Karpas-422 (cell line): ENCODE results near the gene ARHGEF4. TPM values are rescaled to one million over a fixed set of nuclear protein-coding genes. Genes with fewer than 3 reads are reported as not detected.

Experiments used
- DNase-seq: peaks from one replicate; pipeline ENCODE4 v3.0.0-alpha.2; 2015
- H2AFZ ChIP-seq: fragments of 200-600 bp; sonication (generic); 2 replicates; pipeline ENCODE4 v1.6.1; 2014; ENCODE audit warnings: antibody characterized with exemption, low read length, mixed read lengths
- H3K27ac ChIP-seq: fragments of 200-600 bp; sonication (generic); 2 replicates; pipeline ENCODE4 v1.5.1; 2014; ENCODE audit warnings: mild to moderate bottlenecking, low read length, moderate library complexity
- H3K27me3 ChIP-seq: fragments of 200-600 bp; sonication (generic); 2 replicates; pipeline ENCODE4 v1.6.1; 2014; ENCODE audit warnings: low read length, mixed read lengths
- H3K36me3 ChIP-seq: fragments of 200-600 bp; sonication (generic); 2 replicates; pipeline ENCODE4 v1.6.1; 2014; ENCODE audit warnings: low read length, mixed read lengths; ENCODE audit not compliant: insufficient read depth
- H3K4me1 ChIP-seq: fragments of 200-600 bp; sonication (generic); 2 replicates; pipeline ENCODE4 v1.6.1; 2014; ENCODE audit warnings: mild to moderate bottlenecking, low read length, mixed read lengths
- H3K4me2 ChIP-seq: fragments of 200-600 bp; sonication (generic); 2 replicates; pipeline ENCODE4 v1.6.1; 2014; ENCODE audit warnings: low read length, low read depth, mild to moderate bottlenecking; ENCODE audit not compliant: poor library complexity, severe bottlenecking
- H3K4me3 ChIP-seq: fragments of 200-600 bp; sonication (generic); 2 replicates; pipeline ENCODE4 v1.5.1; 2014; ENCODE audit warnings: mild to moderate bottlenecking, antibody characterized with exemption, low read length, mixed read lengths
- H3K79me2 ChIP-seq: fragments of 200-600 bp; sonication (generic); 2 replicates; pipeline ENCODE4 v1.6.1; 2014; ENCODE audit warnings: mild to moderate bottlenecking, low read length, mixed read lengths
- H3K9ac ChIP-seq: fragments of 200-600 bp; sonication (generic); 2 replicates; pipeline ENCODE4 v1.6.0; 2014; ENCODE audit warnings: low read length
- H3K9me2 ChIP-seq: fragments of 200-600 bp; sonication (generic), shearing (Covaris generic); replicated peaks from 2 replicates; pipeline ENCODE4 v1.6.0; 2014; ENCODE audit warnings: mild to moderate bottlenecking, low read length, moderate library complexity; ENCODE audit not compliant: insufficient read depth
- H3K9me3 ChIP-seq: fragments of 300-700, 200-600 bp; sonication (generic); 2 replicates; pipeline ENCODE4 v1.6.1; 2014; ENCODE audit warnings: low read length, mixed read lengths
- H4K20me1 ChIP-seq: fragments of 200-600 bp; sonication (generic); 2 replicates; pipeline ENCODE4 v1.6.1; 2014; ENCODE audit warnings: mild to moderate bottlenecking, antibody characterized with exemption, low read length, low read depth; ENCODE audit not compliant: insufficient read depth
- total RNA-seq: library from RNA; depleted of rRNA; stranded (reverse); fragments of >200 nt; shearing (Covaris generic); gene quantifications from 2 replicates; pipeline ENCODE4 v1.2.3, GENCODE V29; 2014; ENCODE audit warnings: low replicate concordance

Gene ARHGEF4
- total RNA-seq, 1 experiment from 2014 or later, result not detected

DNA sequence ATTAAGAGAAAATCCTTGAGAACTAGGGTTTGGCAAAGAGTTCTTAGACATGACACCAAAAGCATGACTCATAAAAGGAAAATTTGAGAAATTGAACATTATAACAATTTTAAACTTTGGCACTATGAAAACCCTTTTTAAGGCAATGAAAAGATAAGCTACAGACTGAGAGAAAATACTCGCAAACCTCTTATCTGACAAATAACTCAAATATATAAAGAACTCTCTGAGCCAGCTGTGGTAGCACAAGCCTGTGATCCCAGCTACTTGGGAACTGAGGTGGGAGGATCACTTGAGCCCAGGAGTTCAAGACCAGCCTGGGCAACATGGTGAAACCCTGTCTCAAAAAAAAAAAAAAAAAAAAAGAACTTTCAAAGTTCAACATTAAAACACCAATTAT is 186.0 kb downstream of the ARHGEF4 start:
- H3K4me2 ChIP-seq, result no peak overlapping the region
- H3K9me2 ChIP-seq, result no peaks in the 10 kb centered on the region
- no peak for DNase-seq
- no peaks in the 10 kb centered on the region for H3K79me2 ChIP-seq
- H3K9me3 ChIP-seq, result no peaks in the 10 kb centered on the region
- H3K27ac ChIP-seq, result no peak overlapping the region
- H3K36me3 ChIP-seq, result no peaks in the 10 kb centered on the region
- no peaks in the 10 kb centered on the region for H3K4me1 ChIP-seq
- H3K9ac ChIP-seq, result no peak overlapping the region
- no peak overlapping the region for H3K4me3 ChIP-seq
- H3K27me3 ChIP-seq, result 0 out of 2 replicates have a peak, but pooled peaks cover 7% of the 10 kb centered on the region
- H4K20me1 ChIP-seq, result no peaks in the 10 kb centered on the region
- no peak overlapping the region for H2AFZ ChIP-seq

DNA sequence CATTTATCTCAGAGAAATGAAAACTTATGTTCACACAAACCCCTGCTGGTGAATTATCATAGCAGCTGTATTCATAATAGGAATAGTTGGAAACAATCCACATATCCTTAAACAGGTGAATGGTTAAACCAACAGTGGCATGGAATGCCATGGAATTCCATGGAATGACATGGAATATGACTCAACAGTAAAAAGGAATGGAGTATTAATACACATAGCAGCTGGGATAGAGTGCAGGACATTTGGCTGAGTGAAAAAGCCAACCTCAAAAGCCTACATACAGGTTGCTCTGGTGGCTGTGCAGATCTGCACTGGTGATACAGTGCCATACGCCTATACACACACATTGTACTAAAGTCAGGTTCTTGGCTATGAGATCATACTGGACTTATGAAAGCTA is 187.0 kb downstream of the ARHGEF4 start:
- DNase-seq, result no peak
- Histone ChIP-seq H3K4me1 (no peaks in the 10 kb centered on the region), H3K4me2 (no peak overlapping the region), H2AFZ (no peak overlapping the region), H3K4me3 (no peak overlapping the region), H3K36me3 (no peaks in the 10 kb centered on the region), H3K9ac (no peak overlapping the region), H3K79me2 (no peaks in the 10 kb centered on the region), H3K9me2 (no peaks in the 10 kb centered on the region), H4K20me1 (no peaks in the 10 kb centered on the region), H3K27ac (no peak overlapping the region), H3K9me3 (no peaks in the 10 kb centered on the region), H3K27me3 (0 out of 2 replicates have a peak, but pooled peaks cover 7% of the 10 kb centered on the region)

DNA sequence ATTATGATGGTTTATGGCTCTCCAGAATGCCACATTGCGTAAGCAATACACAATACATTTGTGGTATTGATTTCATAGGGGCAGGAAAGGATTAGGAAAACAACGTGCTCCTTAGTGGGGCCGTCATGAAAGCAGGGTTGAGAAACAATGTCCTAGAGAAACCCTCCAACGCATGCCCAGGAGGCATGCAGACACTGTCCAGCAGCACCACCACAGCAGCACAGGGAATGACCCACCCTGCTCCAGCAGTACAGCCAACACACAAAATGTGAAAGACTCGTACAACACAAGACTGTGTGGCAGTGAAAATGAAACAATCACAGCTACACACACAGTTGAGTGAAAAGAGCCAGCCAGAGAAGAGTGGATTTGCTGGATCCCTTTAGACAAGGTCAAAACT is 190.2 kb downstream of the ARHGEF4 start:
- Histone ChIP-seq H3K4me3 (no peak overlapping the region), H3K79me2 (no peaks in the 10 kb centered on the region), H3K4me2 (no peak overlapping the region), H3K27ac (no peak overlapping the region), H3K4me1 (no peaks in the 10 kb centered on the region), H4K20me1 (no peaks in the 10 kb centered on the region), H3K9ac (no peak overlapping the region), H3K36me3 (no peaks in the 10 kb centered on the region), H3K27me3 (0 out of 2 replicates have a peak, but pooled peaks cover 7% of the 10 kb centered on the region), H3K9me3 (no peaks in the 10 kb centered on the region), H3K9me2 (no peaks in the 10 kb centered on the region), H2AFZ (no peak overlapping the region)
- DNase-seq, result no peak

DNA sequence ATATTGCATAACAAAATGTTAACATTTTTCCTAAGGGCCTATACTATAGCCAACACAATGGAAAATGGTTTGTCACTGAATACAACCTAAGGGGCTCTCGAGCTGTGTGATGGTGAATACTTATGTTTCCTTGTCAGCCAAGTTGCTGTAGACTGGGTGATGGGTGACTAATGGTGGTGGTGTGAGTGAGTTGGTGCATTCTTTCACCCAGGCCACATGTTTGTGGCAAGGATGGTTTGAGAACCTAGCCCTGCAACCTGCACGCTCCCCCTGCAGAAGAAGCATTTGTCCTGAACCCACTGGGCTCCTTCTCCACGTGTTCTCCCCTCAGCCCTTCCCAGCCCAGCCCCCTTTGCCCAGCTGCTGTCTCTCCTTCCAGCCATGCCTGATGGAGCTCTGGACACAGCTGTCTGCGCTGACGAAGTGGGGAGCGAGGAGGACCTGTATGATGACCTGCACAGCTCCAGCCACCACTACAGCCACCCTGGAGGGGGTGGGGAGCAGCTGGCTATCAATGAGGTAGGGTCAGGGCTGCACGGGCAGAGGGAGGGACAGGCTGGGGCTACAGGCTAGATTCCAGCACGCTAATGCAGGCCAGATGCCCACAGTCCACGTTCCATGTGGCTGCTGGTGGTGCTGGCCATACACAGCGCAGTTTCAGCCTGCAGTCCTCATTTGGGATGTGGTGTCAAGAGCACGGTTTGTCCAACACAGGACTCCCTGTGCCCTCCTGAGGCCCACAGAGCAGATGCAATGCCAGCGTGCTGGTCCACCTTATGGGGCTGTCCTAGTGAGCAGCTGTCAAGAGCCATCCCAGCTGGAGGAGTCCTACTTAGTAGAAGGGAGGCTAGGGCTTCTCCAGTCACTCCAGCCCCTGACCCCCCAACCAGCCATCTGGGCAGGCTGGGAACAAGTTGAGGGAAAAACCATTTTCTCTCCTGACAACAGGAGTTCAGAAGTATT is 191.1 kb downstream of the ARHGEF4 start:
- Histone ChIP-seq H3K9ac (no peak overlapping the region), H3K36me3 (no peaks in the 10 kb centered on the region), H2AFZ (no peak overlapping the region), H4K20me1 (no peaks in the 10 kb centered on the region), H3K27me3 (0 out of 2 replicates have a peak, but pooled peaks cover 7% of the 10 kb centered on the region), H3K9me3 (no peaks in the 10 kb centered on the region), H3K4me3 (no peak overlapping the region), H3K4me1 (no peaks in the 10 kb centered on the region), H3K27ac (no peak overlapping the region), H3K9me2 (no peaks in the 10 kb centered on the region), H3K4me2 (no peak overlapping the region), H3K79me2 (no peaks in the 10 kb centered on the region)
- no peak for DNase-seq

DNA sequence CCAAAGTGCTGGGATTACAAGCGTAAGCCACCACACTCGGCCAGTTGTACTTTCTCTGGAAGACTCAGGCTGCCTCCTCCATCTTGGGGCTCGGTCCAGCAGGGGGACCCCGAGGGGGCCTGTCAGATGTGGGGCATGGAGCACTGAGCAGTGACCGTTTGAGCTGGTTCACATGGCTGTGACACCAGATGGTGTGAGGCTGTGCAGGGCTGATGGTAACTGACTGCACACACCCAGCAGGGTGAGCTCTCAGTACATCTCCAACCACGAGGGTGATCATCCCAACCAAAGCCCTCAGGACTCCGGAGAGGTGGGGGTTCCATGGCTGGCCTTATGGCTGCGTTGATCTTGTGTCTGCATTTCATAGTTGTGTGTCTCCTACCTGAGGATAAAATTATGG is 193.1 kb downstream of the ARHGEF4 start:
- no peaks in the 10 kb centered on the region for H3K79me2 ChIP-seq
- H4K20me1 ChIP-seq, result 0 out of 2 replicates have a peak, but pooled peaks cover 5% of the 10 kb centered on the region
- H3K27ac ChIP-seq, result no peak overlapping the region
- H2AFZ ChIP-seq, result no peak overlapping the region
- no peak overlapping the region for H3K4me3 ChIP-seq
- no peak for DNase-seq
- no peaks in the 10 kb centered on the region for H3K9me3 ChIP-seq
- 0 out of 2 replicates have a peak, but pooled peaks cover 7% of the 10 kb centered on the region for H3K27me3 ChIP-seq
- H3K9ac ChIP-seq, result no peak overlapping the region
- no peaks in the 10 kb centered on the region for H3K36me3 ChIP-seq
- no peak overlapping the region for H3K4me2 ChIP-seq
- H3K4me1 ChIP-seq, result no peaks in the 10 kb centered on the region
- no peaks in the 10 kb centered on the region for H3K9me2 ChIP-seq

DNA sequence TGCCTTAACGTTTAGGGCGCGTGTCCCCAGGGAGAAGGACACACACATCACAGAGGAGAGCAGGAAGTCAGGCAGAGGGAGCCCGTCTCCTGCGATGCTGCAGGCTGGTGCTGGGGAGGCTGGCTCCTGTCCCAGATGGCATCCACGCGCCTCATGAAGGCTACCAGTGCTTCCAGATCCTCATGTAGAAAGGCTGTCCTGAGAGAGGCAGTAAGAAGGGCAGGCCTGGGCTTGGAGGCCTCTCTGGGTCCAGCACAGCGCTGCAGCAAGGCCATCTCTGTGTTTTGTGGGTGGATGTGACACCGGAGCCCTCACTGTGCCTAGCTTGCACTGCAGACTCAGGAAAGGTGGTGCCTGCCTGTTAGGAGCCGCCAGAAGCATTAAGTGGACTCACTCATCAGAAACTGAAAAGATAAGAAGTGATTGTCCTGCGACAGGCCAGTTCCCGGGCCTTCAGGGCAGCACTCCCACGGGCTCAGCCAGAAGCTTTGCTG is 193.8 kb downstream of the ARHGEF4 start:
- H3K27me3 ChIP-seq, result 0 out of 2 replicates have a peak, but pooled peaks cover 5% of the 10 kb centered on the region
- no peak overlapping the region for H3K4me3 ChIP-seq
- no peak overlapping the region for H3K27ac ChIP-seq
- H3K4me1 ChIP-seq, result no peaks in the 10 kb centered on the region
- no peak overlapping the region for H2AFZ ChIP-seq
- H3K9ac ChIP-seq, result no peak overlapping the region
- H3K79me2 ChIP-seq, result no peaks in the 10 kb centered on the region
- H3K9me3 ChIP-seq, result no peaks in the 10 kb centered on the region
- H3K36me3 ChIP-seq, result no peaks in the 10 kb centered on the region
- no peak for DNase-seq
- H3K9me2 ChIP-seq, result no peaks in the 10 kb centered on the region
- no peak overlapping the region for H3K4me2 ChIP-seq
- H4K20me1 ChIP-seq, result 0 out of 2 replicates have a peak, but pooled peaks cover 5% of the 10 kb centered on the region

DNA sequence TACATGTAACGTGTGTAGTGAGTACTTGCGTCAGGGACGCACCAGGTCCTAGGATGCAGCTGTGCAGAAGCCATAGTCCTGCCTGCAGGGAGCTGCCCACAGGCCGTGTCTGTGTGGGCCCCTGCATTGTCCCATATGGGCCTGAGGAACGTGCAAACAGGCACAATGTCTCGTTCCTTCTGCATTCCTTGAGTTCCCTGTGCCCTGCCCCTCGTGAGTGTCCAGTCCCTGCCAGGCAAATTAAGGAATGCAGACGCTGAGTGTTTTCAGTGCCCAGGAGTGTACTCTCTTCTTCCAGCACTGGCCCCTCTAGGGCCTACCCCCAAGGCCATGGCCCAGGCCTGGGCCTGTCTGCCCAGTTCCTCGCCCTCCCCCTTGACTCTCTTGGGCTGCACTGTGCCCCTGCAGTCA is 194.7 kb downstream of the ARHGEF4 start:
- H3K9me2 ChIP-seq, result no peaks in the 10 kb centered on the region
- no peak overlapping the region for H3K4me2 ChIP-seq
- H3K27me3 ChIP-seq, result no peaks in the 10 kb centered on the region
- no peak overlapping the region for H3K4me3 ChIP-seq
- no peak overlapping the region for H2AFZ ChIP-seq
- H4K20me1 ChIP-seq, result 0 out of 2 replicates have a peak, but pooled peaks cover 5% of the 10 kb centered on the region
- H3K9me3 ChIP-seq, result no peaks in the 10 kb centered on the region
- no peaks in the 10 kb centered on the region for H3K79me2 ChIP-seq
- no peak overlapping the region for H3K9ac ChIP-seq
- no peaks in the 10 kb centered on the region for H3K4me1 ChIP-seq
- no peak for DNase-seq
- H3K36me3 ChIP-seq, result no peaks in the 10 kb centered on the region
- H3K27ac ChIP-seq, result no peak overlapping the region

DNA sequence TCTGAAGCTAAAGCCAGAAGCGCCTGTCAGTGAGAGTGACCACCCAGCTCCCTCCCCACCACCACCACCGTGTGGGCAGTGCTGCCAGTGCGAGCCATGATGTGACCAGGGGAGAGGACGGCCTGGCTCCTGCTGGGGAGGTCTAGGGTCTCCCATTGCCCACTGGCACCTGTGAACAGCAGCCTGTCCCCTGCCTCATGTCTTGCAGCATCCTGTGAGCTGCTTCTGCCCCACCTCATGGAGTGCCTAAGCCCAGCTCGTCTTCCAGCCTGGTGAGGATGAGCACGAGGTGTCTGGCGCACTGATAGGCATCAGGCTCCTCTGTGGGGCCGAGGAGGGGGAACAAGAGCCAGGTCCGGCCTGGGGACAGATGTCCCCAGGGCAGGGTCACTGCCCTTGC is 195.2 kb downstream of the ARHGEF4 start:
- no peak for DNase-seq

More for the DNA sequence above, 195.2 kb downstream of the ARHGEF4 start:
- H3K36me3 ChIP-seq, result no peaks in the 10 kb centered on the region
- no peaks in the 10 kb centered on the region for H3K9me2 ChIP-seq
- no peak overlapping the region for H3K4me2 ChIP-seq
- H3K79me2 ChIP-seq, result no peaks in the 10 kb centered on the region
- H3K9me3 ChIP-seq, result no peaks in the 10 kb centered on the region
- no peak overlapping the region for H3K9ac ChIP-seq
- no peak overlapping the region for H3K27ac ChIP-seq
- H3K4me1 ChIP-seq, result no peaks in the 10 kb centered on the region
- no peak overlapping the region for H3K4me3 ChIP-seq
- H2AFZ ChIP-seq, result no peak overlapping the region
- 0 out of 2 replicates have a peak, but pooled peaks cover 5% of the 10 kb centered on the region for H4K20me1 ChIP-seq
- H3K27me3 ChIP-seq, result no peaks in the 10 kb centered on the region
